GM21717 (cell line): ENCODE data around the gene TECR.
A peak's percentile ranks its signal among the peaks of the same experiment; 100 is the strongest.
"Not testable (repeated sequence)": the region's sequence is repeated elsewhere in the genome, so short reads cannot be mapped to it uniquely, and the experiment has no call there.

Experiments
- ATAC-seq: cut with Tn5 transposase; IDR thresholded peaks from one replicate; pipeline ENCODE4 v1.9.1; 2021; ENCODE audit warnings: mild to moderate bottlenecking, moderate library complexity; ENCODE audit not compliant: unreplicated experiment

The TECR gene

GRCh38 chr19:14580623-14581237 is 51.3 kb downstream of the TECR start:
- no peak for ATAC-seq

GRCh38 chr19:14582894-14583340 is 53.5 kb downstream of the TECR start, which contains the start of gene CLEC17A:
Gene CLEC17A (plus strand): TSS chr19:14583084. CDS start chr19:14583161, 77 bp downstream.
- no peak for ATAC-seq

- ATAC-seq: not testable (repeated sequence)
Measured at GRCh38 chr19:14584372-14584771, 55.0 kb downstream of the TECR start.

GRCh38 chr19:14585187-14585586 is 55.8 kb downstream of the TECR start:
- peak; percentile 54 for ATAC-seq

- ATAC-seq: not testable (repeated sequence)
Measured at GRCh38 chr19:14589433-14589832, 60.0 kb downstream of the TECR start.

GRCh38 chr19:14595558-14595957 is 66.2 kb downstream of the TECR start:
- no peak for ATAC-seq

GRCh38 chr19:14599548-14600147 is 70.3 kb downstream of the TECR start:
- ATAC-seq: no peak

GRCh38 chr19:14603990-14604387 is 74.6 kb downstream of the TECR start:
- peak; percentile 63 for ATAC-seq

GRCh38 chr19:14606627-14607026 is 77.2 kb downstream of the TECR start:
- ATAC-seq: no peak

- no peak for ATAC-seq
Measured at GRCh38 chr19:14611051-14611450, 81.7 kb downstream of the TECR start.

GRCh38 chr19:14612242-14612641 is 82.8 kb downstream of the TECR start:
- not testable (repeated sequence) for ATAC-seq

- ATAC-seq: no peak
Measured at GRCh38 chr19:14612657-14613056, 83.3 kb downstream of the TECR start.

- ATAC-seq: not testable (repeated sequence)
Measured at GRCh38 chr19:14613399-14614098, 84.2 kb downstream of the TECR start.

GRCh38 chr19:14614099-14614412 is 84.7 kb downstream of the TECR start:
- ATAC-seq: no peak
